ENCODE results near the gene TMBIM4. TPM values are rescaled to one million over a fixed set of nuclear protein-coding genes. Genes with fewer than 3 reads are reported as not detected.

Gene TMBIM4
- polyA plus RNA-seq, 2 of the 4 experiments (the other 2 are of a cell fraction) = 55.9 to 87.4 TPM

DNA sequence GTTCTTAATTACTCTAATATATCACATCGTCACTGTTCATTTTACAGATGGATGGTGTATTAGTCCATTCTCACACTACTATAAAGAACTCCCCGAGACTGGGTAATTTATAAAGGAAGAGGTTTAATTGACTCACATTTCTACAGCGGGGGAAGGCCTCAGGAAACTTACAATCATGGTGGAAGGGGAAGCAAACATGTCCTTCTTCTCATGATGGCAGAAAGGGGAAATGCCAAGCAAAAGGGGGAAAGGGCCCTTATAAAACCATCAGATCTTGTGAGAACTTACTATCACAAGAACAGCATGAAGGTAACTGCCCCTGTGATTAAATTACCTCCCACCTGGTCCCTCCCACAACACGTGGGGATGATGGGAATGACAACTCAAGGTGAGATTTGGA, 6.5 kb downstream of the TMBIM4 start:
- no peak overlapping the region for H3K4me3 ChIP-seq
- WGBS (ENCODE audit: missing lambda C conversion rate) = 77% methylated on average over 4 of the region's 4 CpGs
- POLR2A ChIA-PET = no interaction called here

DNA sequence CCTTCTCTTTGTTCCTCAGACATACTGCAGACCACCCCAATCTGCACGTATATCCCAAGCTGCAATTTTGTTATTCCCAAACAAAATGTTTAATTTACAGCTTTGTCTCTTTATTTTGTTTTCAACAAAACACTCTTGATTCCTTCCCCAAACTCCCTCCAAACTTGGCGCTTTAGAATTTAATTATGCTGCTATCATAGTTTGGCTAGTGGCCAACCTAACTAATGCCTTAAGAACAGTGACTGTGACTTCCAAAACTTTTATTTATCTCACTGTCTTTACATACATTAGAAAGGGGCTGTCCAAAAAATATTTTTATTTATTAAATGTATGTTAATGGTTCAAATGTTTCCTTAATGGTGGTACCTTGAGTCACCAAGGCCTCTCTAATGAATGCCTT, 7.1 kb downstream of the TMBIM4 start:
- ChIA-PET POLR2A (no interaction called here), CTCF (no interaction called here)
- no peak for DNase-seq (ENCODE audit: low read depth in 1 of 2, low spot score in 1 of 2)
- Histone ChIP-seq H3K9me3 (peaks cover 12% of the 10 kb centered on the region), H3K4me2 (no peak overlapping the region), H3K27ac (no peak overlapping the region), H3K4me1 (no peaks in the 10 kb centered on the region), H3K4me3 (no peak overlapping the region)
- TF ChIP-seq CHD2 (IDR thresholded peaks at IDR 0.05; ENCODE audit: low read length, partially characterized antibody) (no peak), BHLHE40 (IDR thresholded peaks at IDR 0.05; ENCODE audit: low read depth, low read length) (no peak), SMC3 (IDR thresholded peaks at IDR 0.05) (no peak), MYC (IDR thresholded peaks at IDR 0.05; ENCODE audit: borderline replicate concordance, low read length) (no peak), HEYL (CRISPR knock-in tag; IDR thresholded peaks at IDR 0.05) (no peak), FOSL2 (IDR thresholded peaks at IDR 0.05) (no peak), FOSL2 (CRISPR knock-in tag; IDR thresholded peaks at IDR 0.05) (no peak), EP300 (IDR thresholded peaks at IDR 0.05) (no peak), HOXB13 (CRISPR knock-in tag; IDR thresholded peaks at IDR 0.05; ENCODE audit: low read depth) (no peak), HDAC2 (IDR thresholded peaks at IDR 0.05) (no peak), MAZ (IDR thresholded peaks at IDR 0.05; ENCODE audit: borderline replicate concordance, low read depth, low read length) (no peak), HOXB5 (CRISPR knock-in tag; IDR thresholded peaks at IDR 0.05) (no peak), JUN (IDR thresholded peaks at IDR 0.05) (no peak), RAD21 (conservative IDR thresholded peaks at IDR 0.05 in 1 of 2, IDR thresholded peaks at IDR 0.05 in 1 of 2) (no peak)
- TF ChIP-seq, protein P1, sequence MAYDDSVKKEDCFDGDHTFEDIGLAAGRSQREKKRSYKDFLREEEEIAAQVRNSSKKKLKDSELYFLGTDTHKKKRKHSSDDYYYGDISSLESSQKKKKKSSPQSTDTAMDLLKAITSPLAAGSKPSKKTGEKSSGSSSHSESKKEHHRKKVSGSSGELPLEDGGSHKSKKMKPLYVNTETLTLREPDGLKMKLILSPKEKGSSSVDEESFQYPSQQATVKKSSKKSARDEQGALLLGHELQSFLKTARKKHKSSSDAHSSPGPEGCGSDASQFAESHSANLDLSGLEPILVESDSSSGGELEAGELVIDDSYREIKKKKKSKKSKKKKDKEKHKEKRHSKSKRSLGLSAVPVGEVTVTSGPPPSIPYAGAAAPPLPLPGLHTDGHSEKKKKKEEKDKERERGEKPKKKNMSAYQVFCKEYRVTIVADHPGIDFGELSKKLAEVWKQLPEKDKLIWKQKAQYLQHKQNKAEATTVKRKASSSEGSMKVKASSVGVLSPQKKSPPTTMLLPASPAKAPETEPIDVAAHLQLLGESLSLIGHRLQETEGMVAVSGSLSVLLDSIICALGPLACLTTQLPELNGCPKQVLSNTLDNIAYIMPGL (CRISPR knock-in tag; IDR thresholded peaks at IDR 0.05; ENCODE audit: borderline replicate concordance) = no peak
- TF ChIP-seq, protein P2, sequence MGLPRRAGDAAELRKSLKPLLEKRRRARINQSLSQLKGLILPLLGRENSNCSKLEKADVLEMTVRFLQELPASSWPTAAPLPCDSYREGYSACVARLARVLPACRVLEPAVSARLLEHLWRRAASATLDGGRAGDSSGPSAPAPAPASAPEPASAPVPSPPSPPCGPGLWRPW (IDR thresholded peaks at IDR 0.05) = no peak
- 98% methylated on average over 2 of the region's 2 CpGs for WGBS (ENCODE audit: missing lambda C conversion rate)
- no peak for ATAC-seq
- FAIRE-seq = no peak

More for the DNA sequence above, 6.5 kb downstream of the TMBIM4 start:
- FAIRE-seq = no peak
- Histone ChIP-seq H3K9me3 (peaks cover 12% of the 10 kb centered on the region), H3K4me2 (no peak overlapping the region), H3K27ac (no peak overlapping the region), H3K4me1 (peaks cover 1% of the 10 kb centered on the region)
- DNase-seq (ENCODE audit: low read depth in 1 of 2, low spot score in 1 of 2) = no peak
- TF ChIP-seq, protein P3, sequence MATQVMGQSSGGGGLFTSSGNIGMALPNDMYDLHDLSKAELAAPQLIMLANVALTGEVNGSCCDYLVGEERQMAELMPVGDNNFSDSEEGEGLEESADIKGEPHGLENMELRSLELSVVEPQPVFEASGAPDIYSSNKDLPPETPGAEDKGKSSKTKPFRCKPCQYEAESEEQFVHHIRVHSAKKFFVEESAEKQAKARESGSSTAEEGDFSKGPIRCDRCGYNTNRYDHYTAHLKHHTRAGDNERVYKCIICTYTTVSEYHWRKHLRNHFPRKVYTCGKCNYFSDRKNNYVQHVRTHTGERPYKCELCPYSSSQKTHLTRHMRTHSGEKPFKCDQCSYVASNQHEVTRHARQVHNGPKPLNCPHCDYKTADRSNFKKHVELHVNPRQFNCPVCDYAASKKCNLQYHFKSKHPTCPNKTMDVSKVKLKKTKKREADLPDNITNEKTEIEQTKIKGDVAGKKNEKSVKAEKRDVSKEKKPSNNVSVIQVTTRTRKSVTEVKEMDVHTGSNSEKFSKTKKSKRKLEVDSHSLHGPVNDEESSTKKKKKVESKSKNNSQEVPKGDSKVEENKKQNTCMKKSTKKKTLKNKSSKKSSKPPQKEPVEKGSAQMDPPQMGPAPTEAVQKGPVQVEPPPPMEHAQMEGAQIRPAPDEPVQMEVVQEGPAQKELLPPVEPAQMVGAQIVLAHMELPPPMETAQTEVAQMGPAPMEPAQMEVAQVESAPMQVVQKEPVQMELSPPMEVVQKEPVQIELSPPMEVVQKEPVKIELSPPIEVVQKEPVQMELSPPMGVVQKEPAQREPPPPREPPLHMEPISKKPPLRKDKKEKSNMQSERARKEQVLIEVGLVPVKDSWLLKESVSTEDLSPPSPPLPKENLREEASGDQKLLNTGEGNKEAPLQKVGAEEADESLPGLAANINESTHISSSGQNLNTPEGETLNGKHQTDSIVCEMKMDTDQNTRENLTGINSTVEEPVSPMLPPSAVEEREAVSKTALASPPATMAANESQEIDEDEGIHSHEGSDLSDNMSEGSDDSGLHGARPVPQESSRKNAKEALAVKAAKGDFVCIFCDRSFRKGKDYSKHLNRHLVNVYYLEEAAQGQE (IDR thresholded peaks at IDR 0.05) = no peak
- TF ChIP-seq, protein P2 (IDR thresholded peaks at IDR 0.05) = no peak
- TF ChIP-seq CHD2 (IDR thresholded peaks at IDR 0.05; ENCODE audit: low read length, partially characterized antibody) = no peak
- TF ChIP-seq EHMT2 (IDR thresholded peaks at IDR 0.05; ENCODE audit: low read depth) = no peak
- no peak for TF ChIP-seq RCOR1 (IDR thresholded peaks at IDR 0.05; ENCODE audit: low read depth, low read length)
- CTCF ChIA-PET = no interaction called here
- ATAC-seq = no peak

All from A549 (cell line).